Right lobe of liver (tissue), 6 donors: ENCODE results near the gene HNRNPM. TPM values are rescaled to one million over a fixed set of nuclear protein-coding genes. Genes with fewer than 3 reads are reported as not detected.

ENCODE experiments used
- ATAC-seq, 4 donors: fragments of 200-7000 bp; cut with Tn5 transposase; one replicate each; pipeline ENCODE4 v1.9.1; 2020; ENCODE audit warnings: mild to moderate bottlenecking in 4 of 4, moderate library complexity in 4 of 4
- DNase-seq, 3 donors: peaks; one replicate each; pipeline ENCODE4 v3.0.0-alpha.2; 2020
- H3K27ac ChIP-seq, 3 donors: fragments of 200-600 bp; one replicate each; pipeline ENCODE4 v1.8.0; 2022
- H3K27me3 ChIP-seq, 2 donors: fragments of 200-600 bp; one replicate each; pipeline ENCODE4 v1.8.0; 2022
- H3K36me3 ChIP-seq, 4 donors: fragments of 200-600 bp; sonication (generic) in 1 of 4; one replicate each; pipeline versions ENCODE4 v1.5.1 to v1.8.0; 2017 to 2022; ENCODE audit warnings: control low read depth in 1 of 4
- H3K4me1 ChIP-seq, 4 donors: fragments of 200-600 bp; sonication (generic) in 1 of 4; one replicate each; pipeline versions ENCODE4 v1.5.1 to v1.8.0; 2017 to 2022; ENCODE audit warnings: control low read depth in 1 of 4
- H3K4me3 ChIP-seq, 3 donors: fragments of 200-600 bp; one replicate each; pipeline ENCODE4 v1.8.0; 2022
- H3K9me3 ChIP-seq, 4 donors: fragments of 200-600 bp; sonication (generic) in 1 of 4; one replicate each; pipeline versions ENCODE4 v1.5.1 to v1.8.0; 2017 to 2022; ENCODE audit warnings: control low read depth in 1 of 4
- POLR2A ChIP-seq: fragments of 450-650 bp; IDR thresholded peaks from one replicate; pipeline ENCODE4 v1.6.1; 2017; ENCODE audit warnings: antibody characterized with exemption, mild to moderate bottlenecking
- WGBS: methylation state at CpG from one replicate; pipeline ENCODE4 v1.1.6; 2018; ENCODE audit warnings: low coverage, low lambda C conversion rate; ENCODE audit not compliant: insufficient coverage; ENCODE audit errors: missing lambda C conversion rate; 5-methylcytosine and 5-hydroxymethylcytosine counted together
- intact Hi-C, 2 donors: fragments of 100-400 bp; cut with DNase I; formaldehyde crosslinking; loops; one replicate each; pipeline versions ENCODE4 v1.11.2 to v1.14.1; 2022
- total RNA-seq, 6 experiments: library from RNA; depleted of rRNA in 2 of 6; stranded (reverse); fragments of >200 nt in 2 of 6; fragmentation: NEBNext Ultra II Directional in 3 of 6; extraction: Animal tissue kit (Norgen Biotek cat#: 25700) in 3 of 6; gene quantifications; one replicate each; pipeline versions ENCODE4 v1.1.0 to v1.2.4, GENCODE V29; 2016 to 2023
- TF ChIP-seq, protein P1 (sequence below), 4 donors: fragments of 200-600 bp in 3 of 4; fragments of 450-650 bp in 1 of 4; IDR thresholded peaks; one replicate each; pipeline versions ENCODE4 v1.5.1 to v1.8.0; 2016 to 2022; ENCODE audit warnings: antibody characterized with exemption in 4 of 4, mild to moderate bottlenecking in 2 of 4
- donor health status: DM: no; HTN: yes; CAD: no.
- donor health status: DM: no; HTN: no; CAD: no.
- donor health status: DM: no; HTN: no; CAD: no.
- donor health status: DM: no; HTN: yes; CAD: no.
- donor health status: DM: no; HTN: yes; CAD: no.

Gene HNRNPM
- total RNA-seq, 6 experiments from 2014 or later = 31.8 to 82.5 (median 58.6) TPM

DNA sequence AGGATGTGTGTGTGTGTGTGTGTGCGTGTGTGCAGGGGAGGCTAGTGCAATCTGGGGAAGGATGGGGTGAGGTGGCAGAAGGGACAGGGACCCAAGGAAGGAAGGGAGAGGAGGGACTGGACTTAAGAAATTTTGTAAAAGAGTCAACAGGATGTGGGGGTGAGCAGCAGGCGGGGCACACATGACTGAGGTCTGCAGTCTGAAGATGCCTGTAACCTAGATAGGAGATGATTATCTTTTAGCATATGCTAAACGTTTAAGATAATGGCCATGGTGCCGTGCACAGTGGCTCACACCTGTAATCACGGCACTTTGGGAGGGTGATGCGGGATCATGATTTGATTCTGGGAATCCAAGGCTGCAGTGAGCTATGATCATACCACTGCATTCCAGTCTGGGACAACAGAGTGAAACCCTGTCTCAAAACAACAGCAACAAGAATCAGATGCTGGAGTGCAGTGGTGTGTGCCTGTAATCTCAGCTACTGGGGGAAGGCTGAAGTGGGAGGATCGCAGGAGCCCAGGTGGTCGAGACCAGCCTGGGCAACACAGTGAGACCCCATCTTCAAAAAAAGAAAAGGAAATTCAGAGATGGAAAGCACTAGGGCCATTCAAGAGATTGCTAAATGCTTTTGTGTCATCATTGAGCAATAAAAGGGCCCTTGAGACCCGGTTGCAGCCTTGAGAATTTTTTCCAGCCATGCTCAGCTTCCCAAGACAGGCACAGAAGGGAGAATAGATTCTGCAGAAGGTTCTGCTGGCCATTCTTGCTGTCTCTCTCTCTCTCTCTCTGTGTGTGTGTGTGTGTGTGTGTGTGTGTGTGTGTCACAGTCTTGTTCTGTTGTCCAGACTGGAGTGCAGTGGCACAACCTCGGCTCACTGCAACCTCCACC is 73.0 kb downstream of the HNRNPM start:
- DNase-seq = no peak
- WGBS = 35% methylated on average over 8 of the region's 10 CpGs

GRCh38 chr19:8518536-8518935 is 73.8 kb downstream of the HNRNPM start:
- Histone ChIP-seq H3K4me3 (no peak overlapping the region), H3K27me3 (no peaks in the 10 kb centered on the region), H3K9me3 (no peaks in the 10 kb centered on the region), H3K36me3 (no peaks in the 10 kb centered on the region), H3K27ac (no peak overlapping the region), H3K4me1 (no peaks in the 10 kb centered on the region)
- no peak for TF ChIP-seq POLR2A
- TF ChIP-seq, protein P1, sequence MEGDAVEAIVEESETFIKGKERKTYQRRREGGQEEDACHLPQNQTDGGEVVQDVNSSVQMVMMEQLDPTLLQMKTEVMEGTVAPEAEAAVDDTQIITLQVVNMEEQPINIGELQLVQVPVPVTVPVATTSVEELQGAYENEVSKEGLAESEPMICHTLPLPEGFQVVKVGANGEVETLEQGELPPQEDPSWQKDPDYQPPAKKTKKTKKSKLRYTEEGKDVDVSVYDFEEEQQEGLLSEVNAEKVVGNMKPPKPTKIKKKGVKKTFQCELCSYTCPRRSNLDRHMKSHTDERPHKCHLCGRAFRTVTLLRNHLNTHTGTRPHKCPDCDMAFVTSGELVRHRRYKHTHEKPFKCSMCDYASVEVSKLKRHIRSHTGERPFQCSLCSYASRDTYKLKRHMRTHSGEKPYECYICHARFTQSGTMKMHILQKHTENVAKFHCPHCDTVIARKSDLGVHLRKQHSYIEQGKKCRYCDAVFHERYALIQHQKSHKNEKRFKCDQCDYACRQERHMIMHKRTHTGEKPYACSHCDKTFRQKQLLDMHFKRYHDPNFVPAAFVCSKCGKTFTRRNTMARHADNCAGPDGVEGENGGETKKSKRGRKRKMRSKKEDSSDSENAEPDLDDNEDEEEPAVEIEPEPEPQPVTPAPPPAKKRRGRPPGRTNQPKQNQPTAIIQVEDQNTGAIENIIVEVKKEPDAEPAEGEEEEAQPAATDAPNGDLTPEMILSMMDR (IDR thresholded peaks at IDR 0.05) = no peak
- DNase-seq (no peak), ATAC-seq (no peak)
- 86% methylated on average over 10 of the region's 11 CpGs for WGBS
- intact Hi-C loops = loop anchor here in 1 of 2 donors (10.0 kb wide), 1 partner anchor 194 kb away; the partner anchor contains the start of genes NDUFA7 and RPS28

More for the DNA sequence above, 73.0 kb downstream of the HNRNPM start:
- peak in 1 of 4 donors; percentile 2 for ATAC-seq
- H3K27ac ChIP-seq = peak overlapping the region in 1 of 3 donors; percentile 29
- no peaks in the 10 kb centered on the region for H3K9me3 ChIP-seq
- H3K36me3 ChIP-seq = no peaks in the 10 kb centered on the region
- no peak overlapping the region for H3K4me3 ChIP-seq
- TF ChIP-seq, protein P1 (IDR thresholded peaks at IDR 0.05) = no peak
- TF ChIP-seq POLR2A = no peak
- no peaks in the 10 kb centered on the region for H3K27me3 ChIP-seq
- intact Hi-C loops = loop anchor here in 1 of 2 donors (10.0 kb wide), 1 partner anchor 193 kb away; the partner anchor contains the start of genes NDUFA7 and RPS28
- H3K4me1 ChIP-seq = peaks cover 0 to 6% (median 3%) of the 10 kb centered on the region in 4 donors

DNA sequence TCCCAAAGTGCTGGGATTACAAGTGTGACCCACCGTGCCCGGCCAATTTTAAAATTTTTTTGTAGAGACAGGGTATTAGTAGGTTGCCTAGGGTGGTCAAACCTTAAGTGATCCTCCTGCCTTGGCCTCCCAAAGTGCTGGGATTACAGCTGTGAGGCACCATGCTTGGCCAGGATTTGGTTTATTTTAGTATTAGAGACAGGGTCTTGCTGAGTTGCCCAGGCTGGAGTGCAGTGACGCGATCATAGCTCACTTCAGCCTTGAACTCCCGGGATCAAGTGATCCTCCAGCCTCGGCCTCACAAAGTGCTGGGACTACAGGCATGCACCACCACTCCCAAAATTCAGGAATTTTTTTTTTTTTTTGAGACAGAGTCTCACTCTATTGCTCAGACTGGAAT is 74.6 kb downstream of the HNRNPM start:
- intact Hi-C loops = loop anchor here in 1 of 2 donors (10.0 kb wide), 1 partner anchor 195 kb away; the partner anchor contains the start of genes NDUFA7 and RPS28
- no peak for DNase-seq
- H3K27ac ChIP-seq = no peak overlapping the region
- 67% methylated on average over 3 of the region's 6 CpGs for WGBS
- TF ChIP-seq, protein P1 (IDR thresholded peaks at IDR 0.05) = no peak
- TF ChIP-seq POLR2A = no peak
- no peaks in the 10 kb centered on the region for H3K9me3 ChIP-seq
- no peaks in the 10 kb centered on the region for H3K36me3 ChIP-seq
- H3K4me1 ChIP-seq = no peaks in the 10 kb centered on the region
- ATAC-seq = no peak
- no peak overlapping the region for H3K4me3 ChIP-seq
- no peaks in the 10 kb centered on the region for H3K27me3 ChIP-seq

DNA sequence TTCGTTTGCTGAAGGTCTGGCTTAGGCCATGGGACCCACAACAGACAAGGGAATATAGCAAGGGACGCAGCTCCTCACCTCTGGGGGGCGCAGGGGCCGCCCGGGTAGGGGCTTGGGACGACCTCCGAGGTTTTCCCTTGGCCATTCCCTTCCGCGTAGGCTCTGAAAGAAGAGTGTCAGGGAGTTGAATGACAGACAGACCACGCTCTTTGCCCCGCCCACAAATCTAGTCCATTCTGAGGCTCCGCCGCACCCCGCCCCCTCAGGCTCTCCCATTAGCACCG is 80.6 kb downstream of the HNRNPM start:
- Histone ChIP-seq H3K9me3 (no peaks in the 10 kb centered on the region), H3K27ac (peak overlapping the region; percentile 74 to 89 (median 79)), H3K4me1 (no peaks in the 10 kb centered on the region), H3K36me3 (no peaks in the 10 kb centered on the region), H3K4me3 (peak overlapping the region; percentile 38 to 54 (median 44)), H3K27me3 (no peaks in the 10 kb centered on the region)
- 12% methylated on average over 7 of the region's 15 CpGs for WGBS
- ATAC-seq (no peak), DNase-seq (no peak)
- TF ChIP-seq, protein P1 (IDR thresholded peaks at IDR 0.05) = no peak
- peak; percentile 46 for TF ChIP-seq POLR2A
- intact Hi-C loops = no loop called here
